ENCODE measurements around the gene GHDC. TPM values are rescaled to one million over a fixed set of nuclear protein-coding genes. Genes with fewer than 3 reads are reported as not detected.

GHDC gene
- total RNA-seq, 2 experiments from 2014 or later, result 6.8 to 8.3 TPM

DNA sequence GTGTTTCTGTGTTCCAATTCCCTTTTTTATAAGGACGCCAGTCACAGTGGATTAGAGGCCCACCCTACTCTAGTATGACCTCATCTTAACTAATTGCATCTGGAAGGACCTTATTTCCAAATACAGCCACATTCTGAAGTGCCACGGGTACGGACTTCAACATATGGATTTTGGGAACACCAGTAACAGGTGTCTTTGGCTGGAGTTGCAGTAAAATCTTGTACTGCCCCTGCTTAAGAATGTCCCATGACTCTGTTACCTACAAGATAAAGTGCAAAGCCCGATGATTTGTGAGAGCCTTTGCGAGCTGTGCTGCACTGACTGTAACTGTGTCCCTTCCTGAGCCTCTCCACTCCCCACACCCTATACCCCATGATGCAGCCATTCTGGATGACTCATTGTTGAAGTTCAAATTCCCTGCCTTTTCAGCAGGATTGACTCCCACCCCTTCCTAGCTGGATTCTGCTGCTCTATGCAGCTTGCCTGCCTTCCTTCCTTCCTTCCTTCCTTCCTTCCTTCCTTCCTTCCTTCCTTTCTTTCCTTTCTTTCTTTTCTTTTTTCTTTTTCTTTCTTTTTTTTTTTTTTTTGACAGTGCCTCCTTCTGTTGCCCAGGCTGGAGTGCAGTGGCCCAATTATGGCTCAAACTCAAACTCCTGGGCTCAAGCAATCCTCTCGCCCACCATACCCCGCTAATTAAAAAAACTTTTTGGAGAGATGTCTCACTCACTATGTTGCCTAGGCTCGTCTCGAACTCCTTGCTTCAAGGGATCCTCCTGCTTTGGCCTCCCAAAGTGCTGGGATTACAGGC lies 11.2 kb downstream of the GHDC start:
- Histone ChIP-seq H3K36me3 (ENCODE audit: insufficient read depth, low read length) (no peaks in the 10 kb centered on the region), H3K27me3 (ENCODE audit: control insufficient read depth in 1 of 2, insufficient read depth in 2 of 2, low read length in 2 of 2) (peaks cover 0 to 15% of the 10 kb centered on the region in 2 experiments), H3K9me3 (ENCODE audit: control insufficient read depth in 1 of 2, insufficient read depth in 1 of 2, low read length in 2 of 2) (peaks cover 0 to 12% of the 10 kb centered on the region in 2 experiments), H3K4me1 (ENCODE audit: insufficient read depth, low read length) (peaks cover 62% of the 10 kb centered on the region), H3K4me3 (ENCODE audit: low read length) (peak overlapping the region; percentile 87), H3K27ac (ENCODE audit: low read depth in 1 of 2, low read length in 2 of 2) (peak overlapping the region; percentile 73 to 75)
- intact Hi-C loops (cut with DNase I, micrococcal nuclease), result loop anchor here in 1 of 2 experiments (2.0 kb wide), 1 partner anchor 28 kb away; the partner anchor contains the start of gene RAB5C
- Mint-ChIP-seq H3K4me1 (ENCODE audit: low read depth) (peaks cover 44% of the 10 kb centered on the region), H3K27me3 (peaks cover 37% of the 10 kb centered on the region), H3K36me3 (ENCODE audit: low read depth) (no peaks in the 10 kb centered on the region), H3K9me3 (no peaks in the 10 kb centered on the region), H3K27ac (peak overlapping the region; percentile 64), H3K4me3 (peak overlapping the region; percentile 86)
- ATAC-seq (ENCODE audit: poor library complexity) (no peak), DNase-seq (no peak)
- POLR2A ChIA-PET, result interaction anchor here (0.9 to 2.5 kb wide), 3 partner anchors 11 to 216 kb away, joined by 3 to 15 read pairs (median 6); partner anchors contain the start of genes CNP, GHDC and STAT3
- CTCF ChIA-PET, result interaction anchor here (1.1 to 2.4 kb wide), 2 partner anchors 11 to 39 kb away, joined by 4 to 12 read pairs; partner anchors contain the start of gene GHDC
- TF ChIP-seq, protein P1, sequence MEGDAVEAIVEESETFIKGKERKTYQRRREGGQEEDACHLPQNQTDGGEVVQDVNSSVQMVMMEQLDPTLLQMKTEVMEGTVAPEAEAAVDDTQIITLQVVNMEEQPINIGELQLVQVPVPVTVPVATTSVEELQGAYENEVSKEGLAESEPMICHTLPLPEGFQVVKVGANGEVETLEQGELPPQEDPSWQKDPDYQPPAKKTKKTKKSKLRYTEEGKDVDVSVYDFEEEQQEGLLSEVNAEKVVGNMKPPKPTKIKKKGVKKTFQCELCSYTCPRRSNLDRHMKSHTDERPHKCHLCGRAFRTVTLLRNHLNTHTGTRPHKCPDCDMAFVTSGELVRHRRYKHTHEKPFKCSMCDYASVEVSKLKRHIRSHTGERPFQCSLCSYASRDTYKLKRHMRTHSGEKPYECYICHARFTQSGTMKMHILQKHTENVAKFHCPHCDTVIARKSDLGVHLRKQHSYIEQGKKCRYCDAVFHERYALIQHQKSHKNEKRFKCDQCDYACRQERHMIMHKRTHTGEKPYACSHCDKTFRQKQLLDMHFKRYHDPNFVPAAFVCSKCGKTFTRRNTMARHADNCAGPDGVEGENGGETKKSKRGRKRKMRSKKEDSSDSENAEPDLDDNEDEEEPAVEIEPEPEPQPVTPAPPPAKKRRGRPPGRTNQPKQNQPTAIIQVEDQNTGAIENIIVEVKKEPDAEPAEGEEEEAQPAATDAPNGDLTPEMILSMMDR (IDR thresholded peaks at IDR 0.05), result no peak

DNA sequence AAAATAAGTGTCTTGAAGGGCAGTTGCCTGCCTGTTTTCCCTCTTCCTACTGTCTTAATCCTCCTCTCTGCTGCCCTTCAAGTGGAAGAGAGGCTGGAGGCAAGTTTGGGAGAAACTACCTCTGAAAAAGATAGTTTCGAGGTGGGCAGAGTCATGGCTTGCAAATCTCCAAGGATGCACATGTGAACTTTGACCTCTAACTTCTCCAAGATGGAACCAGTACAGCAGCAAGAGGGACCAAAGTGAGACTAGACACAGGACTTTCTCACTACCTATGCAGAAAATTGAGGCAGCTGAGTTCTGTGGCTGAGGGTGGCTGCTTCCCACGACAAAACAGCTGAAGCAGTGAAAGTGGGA lies 12.5 kb downstream of the GHDC start:
- intact Hi-C loops (cut with DNase I, micrococcal nuclease), result loop anchor here in 1 of 2 experiments (1.0 to 2.0 kb wide), 2 partner anchors 12 to 27 kb away; partner anchors contain the start of genes GHDC and RAB5C
- Histone ChIP-seq H3K4me3 (ENCODE audit: low read length) (no peak overlapping the region), H3K36me3 (ENCODE audit: insufficient read depth, low read length) (no peaks in the 10 kb centered on the region), H3K27me3 (ENCODE audit: control insufficient read depth in 1 of 2, insufficient read depth in 2 of 2, low read length in 2 of 2) (peaks cover 0 to 15% of the 10 kb centered on the region in 2 experiments), H3K9me3 (ENCODE audit: control insufficient read depth in 1 of 2, insufficient read depth in 1 of 2, low read length in 2 of 2) (peaks cover 0 to 12% of the 10 kb centered on the region in 2 experiments), H3K27ac (ENCODE audit: low read depth in 1 of 2, low read length in 2 of 2) (no peak overlapping the region), H3K4me1 (ENCODE audit: insufficient read depth, low read length) (peaks cover 63% of the 10 kb centered on the region)
- TF ChIP-seq, protein P1 (IDR thresholded peaks at IDR 0.05), result no peak
- H3K36me3 Mint-ChIP-seq (ENCODE audit: low read depth), result no peaks in the 10 kb centered on the region
- no peaks in the 10 kb centered on the region for H3K9me3 Mint-ChIP-seq
- no peak for DNase-seq
- no peak for ATAC-seq (ENCODE audit: poor library complexity)
- H3K27me3 Mint-ChIP-seq, result peaks cover 43% of the 10 kb centered on the region
- H3K4me3 Mint-ChIP-seq, result peak overlapping the region; percentile 63
- ChIA-PET CTCF (interaction anchor here (0.7 to 1.6 kb wide), 6 partner anchors 12 to 224 kb away, joined by 3 to 11 read pairs (median 4); partner anchors contain the start of genes DHX58 and GHDC), POLR2A (interaction anchor here (1.8 to 2.3 kb wide), 3 partner anchors 13 to 165 kb away, joined by 4 to 7 read pairs (median 5); partner anchors contain the start of genes DNAJC7, GHDC and STAT5A)
- no peak overlapping the region for H3K27ac Mint-ChIP-seq
- H3K4me1 Mint-ChIP-seq (ENCODE audit: low read depth), result peaks cover 44% of the 10 kb centered on the region

DNA sequence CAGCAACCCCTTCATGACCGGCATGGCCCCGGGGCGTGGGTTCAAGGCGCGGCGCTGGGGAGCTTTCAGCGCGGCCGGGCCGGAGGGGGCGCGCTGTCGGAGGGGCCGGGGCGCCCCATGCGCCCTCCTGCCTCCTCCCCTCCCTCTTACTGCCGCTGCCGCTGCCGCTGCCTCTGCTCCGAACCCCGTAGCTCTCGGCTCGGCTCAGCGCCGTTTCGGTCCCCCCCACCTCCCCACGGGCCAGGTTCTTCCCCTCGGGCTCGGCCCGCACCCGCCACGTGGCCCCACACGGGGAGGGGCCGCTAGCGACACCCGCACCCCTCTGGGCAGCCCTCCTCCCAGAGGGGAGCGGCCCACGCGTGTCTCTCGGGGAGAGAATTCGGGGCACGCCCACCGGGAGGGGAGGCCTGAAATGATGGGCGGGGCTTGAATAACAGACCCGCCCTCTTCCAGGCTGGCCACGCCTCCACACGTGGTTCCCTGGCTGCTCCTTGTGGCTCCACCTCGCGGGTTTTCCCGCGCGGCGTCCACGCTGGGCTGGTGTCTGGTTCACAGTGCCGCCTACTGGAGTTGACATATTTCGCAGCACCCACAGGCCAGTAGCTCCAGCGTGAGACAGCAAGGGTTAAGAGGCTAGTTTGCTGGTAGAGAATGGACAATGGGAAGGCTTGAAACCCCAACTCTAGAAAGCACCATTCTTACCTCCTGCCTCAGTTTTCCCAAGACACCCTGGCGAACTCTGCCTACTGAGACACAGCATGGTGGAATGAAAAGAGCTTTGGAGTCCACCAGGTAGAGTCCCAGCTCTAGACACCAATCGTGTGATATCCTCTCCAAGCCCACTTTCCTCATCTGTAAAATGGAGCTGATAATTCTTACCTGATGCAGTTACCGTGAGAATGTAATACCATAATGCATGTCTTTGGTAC lies 13.1 kb downstream of the GHDC start, which contains the start of gene KCNH4:
Gene KCNH4 (minus strand): TSS at position 221 of the 929 bp plus-strand sequence. CDS start 197 bp downstream, at position 24.
- H3K36me3 Mint-ChIP-seq (ENCODE audit: low read depth), result no peaks in the 10 kb centered on the region
- H3K27ac ChIP-seq (ENCODE audit: low read depth in 1 of 2, low read length in 2 of 2), result no peak within 1 kb of the TSS
- CTCF ChIA-PET, result interaction anchor here (0.6 to 1.6 kb wide), 8 partner anchors 13 to 225 kb away, joined by 3 to 11 read pairs (median 4); partner anchors contain the start of genes DHX58 and GHDC
- H3K27me3 ChIP-seq (ENCODE audit: control insufficient read depth in 1 of 2, insufficient read depth in 2 of 2, low read length in 2 of 2), result peaks cover 0 to 15% of the 10 kb centered on the region in 2 experiments
- peak within 1 kb of the TSS; percentile 63 for H3K4me3 Mint-ChIP-seq
- peaks cover 63% of the 10 kb centered on the region for H3K4me1 ChIP-seq (ENCODE audit: insufficient read depth, low read length)
- peak; percentile 65 for ATAC-seq (ENCODE audit: poor library complexity)
- H3K4me3 ChIP-seq (ENCODE audit: low read length), result peak within 1 kb of the TSS; percentile 44
- POLR2A ChIA-PET, result interaction anchor here (0.5 to 2.3 kb wide), 4 partner anchors 13 to 254 kb away, joined by 4 to 7 read pairs (median 5); partner anchors contain the start of genes DNAJC7, GHDC and STAT5A
- peaks cover 43% of the 10 kb centered on the region for H3K27me3 Mint-ChIP-seq
- peaks cover 44% of the 10 kb centered on the region for H3K4me1 Mint-ChIP-seq (ENCODE audit: low read depth)
- TF ChIP-seq, protein P1 (IDR thresholded peaks at IDR 0.05), result no peak
- intact Hi-C loops (cut with DNase I, micrococcal nuclease), result loop anchor here in 1 of 2 experiments (1.0 kb wide), 1 partner anchor 13 kb away; the partner anchor contains the start of gene GHDC
- peaks cover 0 to 12% of the 10 kb centered on the region in 2 experiments for H3K9me3 ChIP-seq (ENCODE audit: control insufficient read depth in 1 of 2, insufficient read depth in 1 of 2, low read length in 2 of 2)
- no peak within 1 kb of the TSS for H3K27ac Mint-ChIP-seq
- no peaks in the 10 kb centered on the region for H3K9me3 Mint-ChIP-seq
- peak; percentile 67 to 95 (median 81) for DNase-seq
- no peaks in the 10 kb centered on the region for H3K36me3 ChIP-seq (ENCODE audit: insufficient read depth, low read length)

Data from CD4-positive, alpha-beta T cell (primary cell).